HEK293 (cell line): ENCODE results near the gene SUPT5H.

ENCODE experiments used
- CTCF ChIA-PET: fragments of 350-600 bp; formaldehyde crosslinking; extraction: SDS; loops from one replicate; lab custom pipeline; 2021; ENCODE audit warnings: antibody characterized with exemption; lab: Yijun Ruan, JAX
- POLR2A ChIA-PET: fragments of 300-600 bp; formaldehyde crosslinking; extraction: SDS; loops from one replicate; lab custom pipeline; 2020; ENCODE audit warnings: antibody characterized with exemption, inconsistent platforms; lab: Yijun Ruan, JAX
- H3K27ac ChIP-seq: fragments of 200-500 bp; sonication (Bioruptor generic); 2 replicates; pipeline ENCODE4 v1.5.1; 2014; ENCODE audit warnings: low read depth, low read length, control low read depth, inconsistent platforms; ENCODE audit errors: extremely low read depth
- H3K36me3 ChIP-seq, 2 experiments: fragments of 200-500 bp in 1 of 2; sonication (Bioruptor generic) in 1 of 2; 1 replicate in 1 of 2; 2 replicates in 1 of 2; pipeline ENCODE4 v1.5.1; 2014 to 2017; ENCODE audit warnings: inconsistent platforms in 2 of 2, low read length in 2 of 2; ENCODE audit not compliant: control insufficient read depth in 2 of 2, insufficient read depth in 1 of 2
- H3K4me1 ChIP-seq: fragments of 200-500 bp; sonication (Bioruptor generic); 2 replicates; pipeline ENCODE4 v1.5.1; 2014; ENCODE audit warnings: mild to moderate bottlenecking, low read length, inconsistent platforms; ENCODE audit not compliant: control insufficient read depth, insufficient read depth
- H3K4me3 ChIP-seq: 2 replicates; pipeline ENCODE4 v1.5.1; 2011; ENCODE audit warnings: low read depth, mild to moderate bottlenecking, control low read depth, low read length, moderate library complexity
- H3K9me3 ChIP-seq: fragments of 200-500 bp; sonication (Bioruptor generic); 2 replicates; pipeline ENCODE4 v1.5.1; 2014; ENCODE audit warnings: low read depth, low read length, inconsistent platforms; ENCODE audit not compliant: control insufficient read depth, insufficient read depth
- ATF2 ChIP-seq: fragments of 450-650 bp; formaldehyde crosslinking; IDR thresholded peaks from 2 replicates; pipeline ENCODE4 v1.5.1; 2016; ENCODE audit warnings: missing biosample characterization, missing genetic modification characterization, low read depth
- CTCF ChIP-seq: fragments of 450-650 bp; formaldehyde crosslinking; IDR thresholded peaks from 2 replicates; pipeline ENCODE4 v1.5.1; 2016; ENCODE audit warnings: missing biosample characterization, missing genetic modification characterization
- GFI1B ChIP-seq: fragments of 450-650 bp; formaldehyde crosslinking; IDR thresholded peaks from 2 replicates; pipeline ENCODE4 v1.5.1; 2016; ENCODE audit warnings: missing biosample characterization, missing genetic modification characterization
- GLIS1 ChIP-seq: fragments of 450-650 bp; formaldehyde crosslinking; IDR thresholded peaks from 2 replicates; pipeline ENCODE4 v1.5.1; 2016; ENCODE audit warnings: missing biosample characterization, missing genetic modification characterization
- GLIS2 ChIP-seq: fragments of 450-650 bp; formaldehyde crosslinking; IDR thresholded peaks from 2 replicates; pipeline ENCODE4 v1.5.1; 2016; ENCODE audit warnings: missing biosample characterization, missing genetic modification characterization
- HOXD13 ChIP-seq: sonication (generic); formaldehyde crosslinking; IDR thresholded peaks from 2 replicates; pipeline ENCODE4 v1.8.0; 2022; ENCODE audit warnings: missing genetic modification reagents, borderline replicate concordance
- KLF8 ChIP-seq: fragments of 450-650 bp; formaldehyde crosslinking; IDR thresholded peaks from 2 replicates; pipeline ENCODE4 v1.5.1; 2016; ENCODE audit warnings: missing biosample characterization, missing genetic modification characterization
- KLF9 ChIP-seq: fragments of 450-650 bp; formaldehyde crosslinking; IDR thresholded peaks from 2 replicates; pipeline ENCODE4 v1.5.1; 2016; ENCODE audit warnings: missing biosample characterization, missing genetic modification characterization, low read depth
- MEIS1 ChIP-seq: sonication (generic); formaldehyde crosslinking; IDR thresholded peaks from 2 replicates; pipeline ENCODE4 v1.8.1; 2022; ENCODE audit warnings: missing genetic modification reagents, mild to moderate bottlenecking, borderline replicate concordance
- SALL2 ChIP-seq: fragments of 450-650 bp; formaldehyde crosslinking; IDR thresholded peaks from 2 replicates; pipeline ENCODE4 v1.5.0; 2017; ENCODE audit warnings: missing biosample characterization, mild to moderate bottlenecking, missing genetic modification characterization, borderline replicate concordance
- SP2 ChIP-seq: fragments of 450-650 bp; formaldehyde crosslinking; IDR thresholded peaks from 2 replicates; pipeline ENCODE4 v1.5.1; 2016; ENCODE audit warnings: missing biosample characterization, missing genetic modification characterization
- ZBTB48 ChIP-seq: fragments of 450-650 bp; formaldehyde crosslinking; IDR thresholded peaks from 2 replicates; pipeline ENCODE4 v1.5.1; 2016; ENCODE audit warnings: missing biosample characterization, missing genetic modification characterization
- ZNF132 ChIP-seq: fragments of 450-650 bp; formaldehyde crosslinking; IDR thresholded peaks from 2 replicates; pipeline ENCODE4 v1.5.1; 2017; ENCODE audit warnings: missing biosample characterization, missing genetic modification characterization, borderline replicate concordance
- ZNF239 ChIP-seq: fragments of 450-650 bp; formaldehyde crosslinking; IDR thresholded peaks from 2 replicates; pipeline ENCODE4 v1.5.1; 2016; ENCODE audit warnings: missing biosample characterization, missing genetic modification characterization
- ZNF335 ChIP-seq: fragments of 450-650 bp; formaldehyde crosslinking; conservative IDR thresholded peaks from 2 replicates; pipeline ENCODE4 v1.5.1; 2016; ENCODE audit warnings: missing biosample characterization, missing genetic modification characterization
- ZNF37A ChIP-seq: fragments of 450-650 bp; IDR thresholded peaks from 2 replicates; pipeline ENCODE4 v1.5.1; 2018; ENCODE audit warnings: missing biosample characterization, missing genetic modification characterization
- ZNF473 ChIP-seq: fragments of 450-650 bp; formaldehyde crosslinking; IDR thresholded peaks from 2 replicates; pipeline ENCODE4 v1.5.1; 2017; ENCODE audit warnings: missing biosample characterization, missing genetic modification characterization
- ZNF48 ChIP-seq: fragments of 450-650 bp; formaldehyde crosslinking; IDR thresholded peaks from 2 replicates; pipeline ENCODE4 v1.5.1; 2016; ENCODE audit warnings: missing biosample characterization, missing genetic modification characterization
- ZNF629 ChIP-seq: fragments of 450-650 bp; formaldehyde crosslinking; IDR thresholded peaks from 2 replicates; pipeline ENCODE4 v1.5.1; 2017; ENCODE audit warnings: missing biosample characterization, missing genetic modification characterization
- ZNF645 ChIP-seq: fragments of 450-650 bp; formaldehyde crosslinking; IDR thresholded peaks from 2 replicates; pipeline ENCODE4; 2016; ENCODE audit warnings: missing biosample characterization, missing genetic modification characterization
- ZNF670 ChIP-seq: fragments of 450-650 bp; formaldehyde crosslinking; IDR thresholded peaks from 2 replicates; pipeline ENCODE4 v1.5.1; 2016; ENCODE audit warnings: missing biosample characterization, missing genetic modification characterization, low read depth
- TF ChIP-seq, protein P1 (sequence below): fragments of 450-650 bp; formaldehyde crosslinking; conservative IDR thresholded peaks from 2 replicates; pipeline ENCODE4 v1.5.1; 2016; ENCODE audit warnings: low read depth, missing biosample characterization, missing genetic modification characterization
- TF ChIP-seq, protein P2 (sequence below): fragments of 450-650 bp; formaldehyde crosslinking; IDR thresholded peaks from 2 replicates; pipeline ENCODE4 v1.5.1; 2016; ENCODE audit warnings: missing biosample characterization, missing genetic modification characterization

The SUPT5H gene

DNA sequence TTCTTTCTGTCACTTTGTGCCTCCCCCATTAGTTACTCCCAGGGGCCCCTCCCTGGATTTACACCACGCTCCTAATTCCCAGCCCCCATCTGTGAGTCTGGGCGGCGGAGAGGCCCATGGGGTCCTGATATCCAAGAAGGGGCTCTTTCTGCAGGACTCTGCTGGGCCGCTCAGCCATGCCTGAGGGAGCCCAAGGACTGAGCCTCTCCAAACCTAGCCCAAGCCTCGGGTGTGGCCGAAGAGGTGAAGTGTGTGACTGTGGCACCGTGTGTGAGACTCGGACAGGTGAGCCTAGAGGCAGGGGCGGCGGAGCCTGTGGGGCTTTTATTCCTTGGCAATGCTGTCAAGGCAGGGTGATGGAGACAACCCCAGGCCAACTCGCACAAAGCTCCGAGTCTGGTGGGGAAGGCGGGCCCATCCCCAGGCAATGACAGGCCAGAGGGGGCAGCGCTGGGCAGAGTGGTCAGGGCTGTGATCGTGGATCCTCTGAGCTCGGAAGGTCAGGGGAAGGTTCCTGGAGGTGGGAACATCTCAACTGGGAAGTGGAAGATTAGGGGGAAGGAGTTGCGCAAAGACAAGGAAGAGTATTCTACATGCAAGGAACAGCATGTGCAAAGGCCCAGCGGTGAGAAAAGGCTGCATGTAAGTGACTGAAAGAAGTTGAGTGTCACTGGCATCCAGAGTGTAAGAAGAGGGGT lies 31.3 kb upstream of the SUPT5H start (continued):
- TF ChIP-seq ATF2 (tag by site-specific recombination) (no peak), ZNF473 (tag by site-specific recombination) (no peak)

- Histone ChIP-seq H3K4me1 (peaks cover 17% of the 10 kb centered on the region), H3K36me3 (peaks cover 46 to 48% of the 10 kb centered on the region in 2 experiments), H3K9me3 (no peaks in the 10 kb centered on the region), H3K4me3 (no peak overlapping the region), H3K27ac (no peak overlapping the region)
- POLR2A ChIA-PET, result interaction anchor here (0.6 to 13.3 kb wide), 8 partner anchors 12 to 25 kb away, joined by 4 to 255 read pairs (median 19); partner anchors contain the start of genes MED29, PAF1 and RPS16
- TF ChIP-seq, protein P1, sequence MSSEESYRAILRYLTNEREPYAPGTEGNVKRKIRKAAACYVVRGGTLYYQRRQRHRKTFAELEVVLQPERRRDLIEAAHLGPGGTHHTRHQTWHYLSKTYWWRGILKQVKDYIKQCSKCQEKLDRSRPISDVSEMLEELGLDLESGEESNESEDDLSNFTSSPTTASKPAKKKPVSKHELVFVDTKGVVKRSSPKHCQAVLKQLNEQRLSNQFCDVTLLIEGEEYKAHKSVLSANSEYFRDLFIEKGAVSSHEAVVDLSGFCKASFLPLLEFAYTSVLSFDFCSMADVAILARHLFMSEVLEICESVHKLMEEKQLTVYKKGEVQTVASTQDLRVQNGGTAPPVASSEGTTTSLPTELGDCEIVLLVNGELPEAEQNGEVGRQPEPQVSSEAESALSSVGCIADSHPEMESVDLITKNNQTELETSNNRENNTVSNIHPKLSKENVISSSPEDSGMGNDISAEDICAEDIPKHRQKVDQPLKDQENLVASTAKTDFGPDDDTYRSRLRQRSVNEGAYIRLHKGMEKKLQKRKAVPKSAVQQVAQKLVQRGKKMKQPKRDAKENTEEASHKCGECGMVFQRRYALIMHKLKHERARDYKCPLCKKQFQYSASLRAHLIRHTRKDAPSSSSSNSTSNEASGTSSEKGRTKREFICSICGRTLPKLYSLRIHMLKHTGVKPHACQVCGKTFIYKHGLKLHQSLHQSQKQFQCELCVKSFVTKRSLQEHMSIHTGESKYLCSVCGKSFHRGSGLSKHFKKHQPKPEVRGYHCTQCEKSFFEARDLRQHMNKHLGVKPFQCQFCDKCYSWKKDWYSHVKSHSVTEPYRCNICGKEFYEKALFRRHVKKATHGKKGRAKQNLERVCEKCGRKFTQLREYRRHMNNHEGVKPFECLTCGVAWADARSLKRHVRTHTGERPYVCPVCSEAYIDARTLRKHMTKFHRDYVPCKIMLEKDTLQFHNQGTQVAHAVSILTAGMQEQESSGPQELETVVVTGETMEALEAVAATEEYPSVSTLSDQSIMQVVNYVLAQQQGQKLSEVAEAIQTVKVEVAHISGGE, result no peak
- TF ChIP-seq SALL2 (tag by site-specific recombination) (no peak), KLF9 (tag by site-specific recombination) (no peak), GLIS1 (tag by site-specific recombination) (no peak), MEIS1 (CRISPR knock-in tag) (no peak), KLF8 (no peak), ZNF37A (no peak), ZNF335 (tag by site-specific recombination) (no peak; the same call in 1 of the 2 replicates), ZNF670 (tag by site-specific recombination) (no peak), ZNF48 (tag by site-specific recombination) (no peak), ZNF629 (tag by site-specific recombination) (no peak), CTCF (tag by site-specific recombination) (peak; percentile 57), HOXD13 (CRISPR knock-in tag) (no peak), ZNF645 (tag by site-specific recombination) (no peak), SP2 (tag by site-specific recombination) (0 out of 2 replicates have a peak, but pooled peaks have one; percentile 15), ZNF239 (tag by site-specific recombination) (no peak), ZNF132 (no peak), GFI1B (tag by site-specific recombination) (no peak), ZBTB48 (tag by site-specific recombination) (0 out of 2 replicates have a peak, but pooled peaks have one; percentile 17), GLIS2 (peak; percentile 48)
- TF ChIP-seq, protein P2, sequence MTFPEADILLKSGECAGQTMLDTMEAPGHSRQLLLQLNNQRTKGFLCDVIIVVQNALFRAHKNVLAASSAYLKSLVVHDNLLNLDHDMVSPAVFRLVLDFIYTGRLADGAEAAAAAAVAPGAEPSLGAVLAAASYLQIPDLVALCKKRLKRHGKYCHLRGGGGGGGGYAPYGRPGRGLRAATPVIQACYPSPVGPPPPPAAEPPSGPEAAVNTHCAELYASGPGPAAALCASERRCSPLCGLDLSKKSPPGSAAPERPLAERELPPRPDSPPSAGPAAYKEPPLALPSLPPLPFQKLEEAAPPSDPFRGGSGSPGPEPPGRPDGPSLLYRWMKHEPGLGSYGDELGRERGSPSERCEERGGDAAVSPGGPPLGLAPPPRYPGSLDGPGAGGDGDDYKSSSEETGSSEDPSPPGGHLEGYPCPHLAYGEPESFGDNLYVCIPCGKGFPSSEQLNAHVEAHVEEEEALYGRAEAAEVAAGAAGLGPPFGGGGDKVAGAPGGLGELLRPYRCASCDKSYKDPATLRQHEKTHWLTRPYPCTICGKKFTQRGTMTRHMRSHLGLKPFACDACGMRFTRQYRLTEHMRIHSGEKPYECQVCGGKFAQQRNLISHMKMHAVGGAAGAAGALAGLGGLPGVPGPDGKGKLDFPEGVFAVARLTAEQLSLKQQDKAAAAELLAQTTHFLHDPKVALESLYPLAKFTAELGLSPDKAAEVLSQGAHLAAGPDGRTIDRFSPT, result peak; percentile 61; the same call in 1 of the 2 replicates
- CTCF ChIA-PET, result interaction anchor here (0.6 to 2.6 kb wide), 16 partner anchors 13 to 488 kb away, joined by 3 to 16 read pairs (median 4); partner anchors contain the start of genes MED29, PAF1 and RPS16
Measured at GRCh38 chr19:39415111-39416046, 30.0 kb upstream of the SUPT5H start.
